SH-SY5Y (cell line): ENCODE results near the gene CHAC1.

Source experiments
- GATA2 ChIP-seq: IDR thresholded peaks from 2 replicates; pipeline ENCODE4 v1.6.1; 2011; ENCODE audit warnings: mild to moderate bottlenecking, low read depth, low read length
- GATA3 ChIP-seq: IDR thresholded peaks from 2 replicates; pipeline ENCODE4 v1.6.1; 2011; ENCODE audit warnings: low read depth, mild to moderate bottlenecking, low read length, moderate library complexity

GRCh38 chr15:40944510-40945296, 8.6 kb upstream of the CHAC1 start:
- no peak for TF ChIP-seq GATA3
- no peak for TF ChIP-seq GATA2
